Measurements from ENCODE around the gene MRPS18B.
"Not testable (repeated sequence)": the region's sequence is repeated elsewhere in the genome, so short reads cannot be mapped to it uniquely, and the experiment has no call there.

The MRPS18B gene

DNA sequence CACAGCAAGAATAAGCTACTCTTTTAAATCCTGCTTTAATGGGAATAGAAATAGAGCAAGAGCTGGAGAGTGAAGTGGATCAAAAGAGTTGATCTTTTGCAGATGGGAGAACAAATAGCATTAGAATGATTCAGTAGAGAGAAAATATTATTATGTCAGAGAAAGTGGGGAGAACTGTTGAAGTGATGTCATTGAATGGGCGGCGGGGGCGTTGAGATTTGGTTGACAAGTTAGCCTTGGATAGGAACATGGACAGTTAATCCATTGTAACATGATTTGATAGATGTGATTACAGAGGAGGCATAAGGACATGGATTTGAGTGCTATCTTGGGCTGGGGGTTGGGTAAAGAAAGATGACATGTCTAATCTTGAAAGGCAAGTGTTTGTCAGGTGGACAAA lies 18.2 kb downstream of the MRPS18B start:
- H3K4me3 ChIP-seq (ENCODE audit: low read depth, low read length) = no peak overlapping the region

DNA sequence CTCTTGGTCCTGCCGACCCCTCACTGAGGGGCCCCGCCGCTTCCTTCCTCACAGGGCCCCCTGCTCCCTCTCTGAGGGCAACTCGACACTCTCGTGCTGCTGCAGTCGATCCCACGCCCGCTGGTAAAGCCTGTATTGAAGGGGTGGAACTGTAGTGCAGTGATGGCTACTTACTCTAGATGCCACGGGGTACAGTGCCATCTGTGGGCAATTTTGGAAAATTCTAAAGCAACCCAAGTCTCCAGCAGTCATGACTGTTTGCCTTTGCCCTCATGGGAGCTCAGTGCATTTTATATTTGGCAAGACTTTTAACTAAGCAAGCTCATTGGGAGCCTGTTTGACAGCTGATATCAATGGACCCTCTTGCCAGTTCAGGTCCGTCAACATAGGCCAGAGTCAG lies 22.8 kb downstream of the MRPS18B start:
- H3K4me3 ChIP-seq (ENCODE audit: low read depth, low read length) = no peak overlapping the region

DNA sequence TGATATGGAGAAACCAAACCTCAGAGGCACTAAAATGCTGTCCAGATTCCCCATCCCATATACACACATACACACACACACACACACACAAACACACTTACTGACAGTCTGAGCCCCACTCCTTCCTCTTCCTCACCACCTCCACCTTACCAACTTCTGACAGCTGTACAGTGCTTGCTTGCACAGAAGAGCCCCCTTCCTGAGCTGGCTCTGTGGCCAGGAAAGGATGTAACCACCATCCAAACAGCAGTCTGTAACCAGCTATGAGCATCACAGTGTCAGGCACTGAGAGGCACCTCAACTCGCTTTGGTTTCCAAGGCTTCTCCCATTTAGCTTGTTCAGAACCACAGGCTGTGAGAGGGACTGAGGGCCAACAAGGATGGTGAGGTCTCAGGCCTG lies 23.4 kb downstream of the MRPS18B start:
- no peak overlapping the region for H3K4me3 ChIP-seq (ENCODE audit: low read depth, low read length)

- H3K4me3 ChIP-seq (ENCODE audit: low read depth, low read length) = no peak overlapping the region
These were observed 26.0 kb downstream of the MRPS18B start for GRCh38 chr6:30643656-30644055.

GRCh38 chr6:30644769-30645168 lies 27.1 kb downstream of the MRPS18B start:
- H3K4me3 ChIP-seq (ENCODE audit: low read depth, low read length) = no peak overlapping the region

DNA sequence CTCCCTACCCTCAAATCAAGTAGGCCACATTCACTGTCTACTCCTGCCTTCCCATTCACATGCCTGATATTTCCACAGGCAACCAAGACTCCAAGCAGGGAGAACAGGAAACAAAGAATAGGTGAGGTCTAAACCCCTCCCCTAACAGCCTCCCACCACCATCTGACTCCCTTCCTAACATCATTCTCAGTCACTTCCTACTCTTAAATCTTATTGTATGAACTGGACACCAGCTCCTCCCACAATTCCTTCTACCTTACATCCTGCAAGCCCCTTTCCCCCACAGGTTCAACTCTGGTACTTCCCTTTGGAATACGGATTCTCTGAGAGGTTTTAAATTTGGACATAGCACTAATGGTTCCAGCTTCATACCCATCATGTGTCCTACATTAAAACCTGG lies 28.3 kb downstream of the MRPS18B start:
- no peak overlapping the region for H3K4me3 ChIP-seq (ENCODE audit: low read depth, low read length)

DNA sequence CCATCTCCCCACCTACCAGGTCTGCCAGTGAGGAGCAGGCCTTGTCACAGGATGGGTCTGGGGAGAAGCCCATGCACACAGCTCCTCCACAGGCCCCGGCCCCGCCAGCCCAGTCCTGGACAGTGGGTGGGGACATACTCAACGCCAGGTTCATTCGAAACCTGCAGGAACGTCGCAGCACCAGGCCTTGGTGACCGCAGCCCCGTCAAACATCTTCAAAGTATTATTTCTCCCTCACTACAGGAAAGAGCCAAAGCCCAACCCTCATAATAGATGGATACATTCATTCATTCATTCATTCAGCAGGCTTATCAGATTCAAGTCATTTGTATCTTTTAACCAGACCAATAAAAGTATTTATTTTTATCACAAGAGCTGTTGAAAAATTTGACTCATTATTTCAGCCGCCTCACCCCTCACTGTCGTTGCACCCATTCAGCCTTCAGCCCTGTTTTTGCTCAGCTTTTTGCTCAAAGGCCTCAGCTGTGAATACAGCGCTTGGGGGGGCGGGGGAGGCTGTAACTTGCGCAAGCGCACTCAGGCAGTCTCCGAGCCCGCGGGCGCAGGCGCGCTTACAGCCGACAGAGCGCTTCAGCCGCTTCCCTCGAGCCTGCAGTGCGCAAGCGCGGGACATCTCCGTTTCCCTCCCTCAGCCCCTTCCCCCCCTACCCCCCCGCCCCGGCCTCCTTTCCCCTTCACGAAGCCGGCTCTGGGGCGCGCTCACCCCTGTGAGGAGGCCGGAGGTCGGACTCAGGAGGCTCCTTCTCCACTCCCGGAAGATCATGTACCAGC lies 29.0 kb downstream of the MRPS18B start, which contains the start of gene C6orf136:
TSS of gene C6orf136 (plus strand) at position 684 of the 792 bp plus-strand sequence. CDS start at position 783, 99 bp downstream.
- peak within 1 kb of the TSS; percentile 91 for H3K4me3 ChIP-seq (ENCODE audit: low read depth, low read length)

GRCh38 chr6:30647242-30648116 lies 29.8 kb downstream of the MRPS18B start:
- H3K4me3 ChIP-seq (ENCODE audit: low read depth, low read length) = peak overlapping the region; percentile 91

DNA sequence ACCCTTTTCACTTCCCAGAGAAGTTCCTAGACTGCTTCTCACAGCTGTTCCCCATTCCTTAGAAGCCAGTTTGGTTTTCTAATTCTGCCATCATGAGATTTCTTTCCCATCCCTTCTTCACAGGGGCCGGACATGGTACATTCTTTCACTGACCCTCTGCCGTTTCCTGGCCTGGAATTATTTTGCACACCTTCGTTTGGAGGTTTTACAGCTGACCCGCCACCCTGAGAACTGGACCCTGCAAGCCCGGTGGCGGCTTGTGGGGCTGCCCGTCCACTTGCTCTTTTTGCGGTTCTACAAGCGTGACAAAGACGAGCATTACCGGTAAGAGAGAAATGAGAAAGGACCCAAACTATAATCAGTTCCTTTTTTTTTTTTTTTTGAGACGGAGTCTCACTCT lies 33.5 kb downstream of the MRPS18B start:
- H3K4me3 ChIP-seq (ENCODE audit: low read depth, low read length) = no peak overlapping the region

GRCh38 chr6:30654798-30655742 lies 37.4 kb downstream of the MRPS18B start:
- no peak overlapping the region for H3K4me3 ChIP-seq (ENCODE audit: low read depth, low read length)

- H3K4me3 ChIP-seq (ENCODE audit: low read depth, low read length) = no peak overlapping the region
These were observed 38.1 kb downstream of the MRPS18B start for GRCh38 chr6:30655743-30656094.

DNA sequence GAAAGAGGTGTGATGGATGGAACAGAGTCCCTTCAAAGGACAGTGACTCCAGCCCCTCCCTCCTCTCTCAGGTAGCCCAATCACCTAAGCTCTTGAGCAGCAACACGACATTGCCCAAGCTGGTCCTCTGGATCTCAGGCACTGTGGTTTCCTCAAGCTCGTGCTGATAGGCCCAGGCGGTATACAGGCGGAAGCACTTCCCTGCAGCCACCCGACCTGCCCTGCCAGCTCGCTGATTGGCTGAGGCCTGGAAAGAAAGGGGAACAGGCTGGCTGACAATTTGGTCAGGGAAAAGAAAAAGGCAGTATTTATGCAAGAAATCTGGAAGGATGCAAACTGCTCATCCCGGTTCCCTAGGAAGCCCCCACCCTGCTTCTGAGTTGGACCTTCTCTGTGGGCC lies 38.9 kb downstream of the MRPS18B start:
- no peak overlapping the region for H3K4me3 ChIP-seq (ENCODE audit: low read depth, low read length)

DNA sequence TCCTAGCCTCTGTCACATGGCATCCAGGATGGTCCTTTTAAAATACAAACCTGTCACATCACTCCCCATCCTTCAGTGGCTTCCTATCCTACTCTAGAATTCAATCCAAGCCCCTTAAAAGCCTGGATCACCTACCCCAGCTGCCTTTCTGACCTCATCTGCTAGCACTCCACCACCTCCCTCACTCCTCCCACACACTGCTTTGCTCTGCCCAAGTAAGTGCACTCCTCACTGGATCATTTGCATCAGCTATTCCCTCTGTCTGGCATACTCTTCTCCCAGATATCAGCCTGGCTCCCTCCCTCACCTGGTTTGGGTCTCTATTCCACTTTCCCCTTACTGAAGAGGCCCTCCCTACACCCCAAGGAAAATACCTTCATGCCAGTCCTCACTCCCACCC lies 39.8 kb downstream of the MRPS18B start:
- no peak overlapping the region for H3K4me3 ChIP-seq (ENCODE audit: low read depth, low read length)

DNA sequence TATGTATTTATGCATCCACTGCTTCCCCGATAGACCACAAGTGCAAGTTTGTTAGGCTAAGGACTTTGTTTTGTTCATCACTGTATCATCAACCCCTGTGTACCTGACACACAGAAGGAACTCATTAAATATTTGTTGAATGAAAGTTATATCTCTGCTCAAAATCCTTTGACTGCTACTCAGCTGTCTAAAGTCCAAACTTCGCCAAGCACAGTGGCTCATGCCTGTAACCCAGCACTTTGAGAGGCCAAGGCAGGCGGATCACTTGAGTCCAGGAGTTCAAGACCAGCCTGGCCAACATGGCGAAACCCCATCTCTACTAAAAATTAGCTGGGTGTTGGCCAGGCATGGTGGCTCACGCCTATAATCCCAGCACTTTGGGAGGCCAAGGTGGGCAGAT lies 40.3 kb downstream of the MRPS18B start:
- not testable (repeated sequence) for H3K4me3 ChIP-seq (ENCODE audit: low read depth, low read length)

DNA sequence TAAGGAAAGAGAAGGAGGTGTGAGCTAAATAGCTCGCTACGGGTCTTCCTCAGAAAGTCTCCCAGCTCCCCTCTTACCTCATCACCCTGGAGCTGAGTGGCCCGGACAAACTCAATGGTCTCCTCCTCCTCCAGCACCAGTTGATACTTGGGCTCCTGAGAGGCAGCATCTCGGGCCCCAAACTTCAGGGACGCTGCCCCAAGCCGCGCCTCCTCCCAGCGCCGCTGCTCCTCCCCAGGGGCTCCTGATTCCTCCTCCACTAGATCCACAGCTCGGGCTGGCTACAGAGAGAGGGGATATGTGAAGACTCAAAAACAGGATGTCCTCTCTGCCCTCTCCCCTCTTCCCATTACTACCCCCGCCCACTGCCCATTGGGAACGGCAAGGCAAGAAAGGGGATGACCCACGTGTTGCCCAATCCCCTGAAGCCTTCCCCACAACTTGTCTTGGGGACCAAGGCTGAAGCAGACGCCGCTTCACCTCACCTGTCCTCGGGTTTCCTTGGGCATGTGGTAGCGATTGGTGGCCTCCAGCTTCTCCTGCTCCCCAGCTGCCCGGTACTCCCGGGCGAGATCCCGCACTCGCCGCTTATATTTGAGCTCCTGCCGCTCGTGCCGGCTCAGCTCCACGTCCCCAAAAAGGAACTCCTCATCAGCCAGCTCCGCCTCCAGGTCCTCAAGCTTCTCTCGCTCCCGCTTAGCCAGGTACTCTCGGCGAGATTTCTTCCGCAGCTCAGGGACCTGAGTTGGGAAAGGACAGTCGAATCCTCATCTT lies 47.5 kb downstream of the MRPS18B start:
- H3K4me3 ChIP-seq (ENCODE audit: low read depth, low read length) = no peak overlapping the region

- not testable (repeated sequence) for H3K4me3 ChIP-seq (ENCODE audit: low read depth, low read length)
These were observed 48.7 kb downstream of the MRPS18B start for GRCh38 chr6:30666300-30666699.

DNA sequence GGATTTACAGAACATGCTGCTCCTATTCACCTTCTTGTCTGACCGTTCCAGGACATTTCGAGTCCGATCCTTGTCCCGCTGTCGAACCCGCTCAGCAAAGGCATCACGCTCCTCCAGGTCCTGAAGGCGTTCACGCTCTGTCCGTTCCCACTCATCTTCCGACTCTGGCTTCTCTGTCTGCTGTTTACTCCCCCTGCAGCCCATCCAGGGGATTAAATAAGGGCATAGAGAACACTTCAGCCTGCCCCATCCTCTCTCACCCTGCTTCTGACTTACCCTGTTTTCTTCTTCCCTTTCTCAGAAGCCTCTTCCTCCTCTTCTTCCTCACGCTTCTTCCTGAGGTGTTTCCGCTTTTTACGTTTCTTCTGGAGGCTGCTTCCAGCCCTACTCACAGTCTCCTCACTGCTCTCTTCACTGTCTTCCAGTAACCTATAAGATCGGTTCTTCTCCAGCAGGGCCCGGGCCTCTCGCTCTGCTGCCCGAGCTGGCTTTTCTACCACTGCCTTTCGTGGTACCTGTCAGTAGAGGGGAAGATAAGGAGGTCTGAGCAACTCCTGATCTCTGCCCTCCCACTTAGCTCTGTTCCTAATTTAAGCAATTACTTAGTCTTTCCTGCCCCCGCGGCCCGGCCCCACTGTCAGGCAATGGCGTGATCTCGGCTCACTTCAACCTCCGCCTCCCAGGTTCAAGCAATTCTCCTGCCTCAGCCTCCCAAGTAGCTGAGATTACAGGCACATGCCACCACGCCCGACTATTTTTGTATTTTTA lies 53.3 kb downstream of the MRPS18B start:
- H3K4me3 ChIP-seq (ENCODE audit: low read depth, low read length) = no peak overlapping the region

GRCh38 chr6:30672445-30673253 lies 55.0 kb downstream of the MRPS18B start, which contains the start of gene DHX16:
TSS of gene DHX16 (minus strand) at chr6:30673006. CDS start at chr6:30672841, 165 bp downstream.
- peak within 1 kb of the TSS; percentile 97 for H3K4me3 ChIP-seq (ENCODE audit: low read depth, low read length)

Data from iPS-11a (cell line).